Measurements from ENCODE around the gene SASH1.

DNA sequence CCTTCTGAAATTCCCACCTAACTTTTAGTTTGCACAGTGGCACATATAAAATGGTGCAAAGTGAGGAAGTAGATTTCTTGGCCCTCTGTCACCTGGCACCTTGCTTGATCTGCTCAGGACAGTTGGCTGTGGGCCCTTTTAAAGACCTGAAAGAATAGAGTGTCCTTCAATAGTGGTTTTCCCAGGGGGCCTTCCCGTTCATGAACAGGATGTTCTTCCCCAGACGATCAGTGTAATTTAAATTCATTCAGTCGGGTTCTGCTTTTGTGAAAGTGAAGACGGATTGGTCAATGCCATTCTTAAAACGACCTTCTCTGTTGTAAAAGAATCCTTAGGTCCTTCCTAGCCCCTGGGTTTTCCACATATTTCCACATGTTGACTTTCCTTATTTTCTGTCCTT lies 178.5 kb downstream of the SASH1 start:
- TF ChIP-seq, protein P1, sequence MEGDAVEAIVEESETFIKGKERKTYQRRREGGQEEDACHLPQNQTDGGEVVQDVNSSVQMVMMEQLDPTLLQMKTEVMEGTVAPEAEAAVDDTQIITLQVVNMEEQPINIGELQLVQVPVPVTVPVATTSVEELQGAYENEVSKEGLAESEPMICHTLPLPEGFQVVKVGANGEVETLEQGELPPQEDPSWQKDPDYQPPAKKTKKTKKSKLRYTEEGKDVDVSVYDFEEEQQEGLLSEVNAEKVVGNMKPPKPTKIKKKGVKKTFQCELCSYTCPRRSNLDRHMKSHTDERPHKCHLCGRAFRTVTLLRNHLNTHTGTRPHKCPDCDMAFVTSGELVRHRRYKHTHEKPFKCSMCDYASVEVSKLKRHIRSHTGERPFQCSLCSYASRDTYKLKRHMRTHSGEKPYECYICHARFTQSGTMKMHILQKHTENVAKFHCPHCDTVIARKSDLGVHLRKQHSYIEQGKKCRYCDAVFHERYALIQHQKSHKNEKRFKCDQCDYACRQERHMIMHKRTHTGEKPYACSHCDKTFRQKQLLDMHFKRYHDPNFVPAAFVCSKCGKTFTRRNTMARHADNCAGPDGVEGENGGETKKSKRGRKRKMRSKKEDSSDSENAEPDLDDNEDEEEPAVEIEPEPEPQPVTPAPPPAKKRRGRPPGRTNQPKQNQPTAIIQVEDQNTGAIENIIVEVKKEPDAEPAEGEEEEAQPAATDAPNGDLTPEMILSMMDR (IDR thresholded peaks at IDR 0.05): no peak
- no peak for TF ChIP-seq EZH2 (IDR thresholded peaks at IDR 0.05)
- TF ChIP-seq EZH2phosphoT487 (IDR thresholded peaks at IDR 0.05): no peak
